KBM-7 (cell line): ENCODE data around the gene CLIC2.

Experiments used
- DNase-seq: peaks from one replicate; pipeline ENCODE4 v3.0.0-alpha.2; 2015
- in situ Hi-C: fragments of 300-500 bp; cut with MboI; formaldehyde crosslinking; loops from 2 replicates; pipeline ENCODE4 v1.14.3; 2020; ENCODE audit warnings: low sequenced_read_pairs, low pct_unique_long_range_greater_than_20kb, mixed read lengths

CLIC2 gene

GRCh38 chrX:155266439-155266838 lies 68.0 kb downstream of the CLIC2 start:
- in situ Hi-C loops = no loop called here
- DNase-seq = no peak

- in situ Hi-C loops = no loop called here
- DNase-seq = peak; percentile 70
Observed at GRCh38 chrX:155263854-155264628, 70.4 kb downstream of the CLIC2 start, which contains the start of gene RAB39B. RAB39B (minus strand) TSS chrX:155264491; CDS start chrX:155264288, 203 bp downstream.

- in situ Hi-C loops = no loop called here
- DNase-seq = peak; percentile 39
Observed at GRCh38 chrX:155262970-155263754, 71.3 kb downstream of the CLIC2 start.

DNA sequence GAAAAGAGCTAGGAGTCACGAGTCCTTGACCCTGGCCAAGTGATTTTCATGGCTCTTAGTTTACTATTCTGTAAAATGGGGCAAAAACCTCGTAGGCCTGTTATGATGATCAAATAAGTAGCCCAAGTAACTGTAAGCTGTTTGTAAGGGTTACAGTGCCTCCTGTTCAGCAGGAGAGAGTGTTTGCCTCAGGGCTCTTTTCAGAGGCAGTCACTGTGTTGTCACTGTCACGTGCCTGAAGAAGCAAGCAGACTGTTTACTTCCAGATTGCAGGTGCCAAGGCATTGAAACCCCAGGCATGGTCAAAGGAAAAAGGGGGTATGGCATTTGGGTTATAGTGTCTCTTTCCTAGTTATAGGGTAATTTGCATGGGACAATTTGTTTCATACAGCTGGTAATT lies 74.7 kb downstream of the CLIC2 start:
- no peak for DNase-seq
- in situ Hi-C loops = no loop called here

GRCh38 chrX:155251391-155251790 lies 83.0 kb downstream of the CLIC2 start:
- no peak for DNase-seq
- in situ Hi-C loops = no loop called here

DNA sequence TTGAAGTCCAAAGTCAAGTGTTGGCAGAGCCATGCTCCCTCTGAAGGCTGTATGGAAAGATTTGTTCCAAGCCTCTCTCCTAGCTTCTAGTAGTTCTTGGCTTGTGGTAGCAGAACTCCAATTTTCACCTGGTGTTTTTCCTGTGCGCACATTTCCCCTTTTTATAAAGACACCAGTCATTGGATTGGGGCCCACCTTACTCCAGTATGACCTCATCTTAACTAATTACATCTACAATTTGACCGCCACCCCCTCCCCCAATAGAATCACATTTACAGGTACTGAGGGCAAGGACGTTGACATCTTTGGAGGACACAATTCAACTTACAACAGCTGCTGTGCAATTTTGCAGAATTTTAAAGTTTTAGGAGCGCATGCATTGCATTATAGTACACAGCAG lies 86.9 kb downstream of the CLIC2 start:
- DNase-seq = no peak
- in situ Hi-C loops = no loop called here

GRCh38 chrX:155246748-155247147 lies 87.7 kb downstream of the CLIC2 start:
- no peak for DNase-seq
- in situ Hi-C loops = no loop called here

DNA sequence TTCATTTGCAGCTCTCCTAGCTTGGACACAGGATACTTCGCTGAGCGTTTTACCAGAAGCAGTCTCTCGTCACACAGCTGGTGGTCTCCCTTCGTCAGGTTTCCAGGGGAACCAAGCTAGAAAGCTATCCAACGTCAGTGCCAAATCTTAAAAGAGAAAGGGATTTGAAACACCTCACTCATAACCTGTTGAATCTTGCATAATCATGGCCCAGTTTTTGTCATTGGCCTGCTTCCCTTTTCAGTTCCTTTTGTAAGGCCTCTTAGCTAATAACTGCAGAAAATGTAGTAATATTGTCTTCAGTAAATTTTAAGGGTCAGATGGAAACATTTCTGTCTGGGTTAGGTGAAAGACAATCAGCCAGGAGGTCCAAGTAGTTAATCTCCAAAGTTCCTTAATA lies 92.1 kb downstream of the CLIC2 start:
- no peak for DNase-seq
- in situ Hi-C loops = no loop called here

DNA sequence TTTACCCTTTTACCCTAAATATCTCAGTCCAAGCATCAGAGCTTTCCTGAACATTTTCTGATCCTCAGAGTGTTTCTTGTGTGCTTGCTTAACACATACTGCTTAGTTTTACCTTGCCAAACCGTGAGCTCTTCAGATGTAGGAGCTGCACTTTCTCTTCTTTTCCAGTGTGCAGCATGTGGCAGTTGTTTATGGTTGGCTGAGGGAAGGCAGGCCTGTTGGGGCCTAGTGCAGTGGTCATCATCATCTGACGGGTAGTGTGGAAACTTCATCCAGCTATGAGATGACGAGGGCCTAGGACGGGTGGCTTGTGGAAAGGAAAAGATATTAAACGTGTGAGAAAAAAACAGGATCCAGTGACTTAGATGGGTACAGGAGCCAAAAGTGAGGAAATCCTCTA lies 96.7 kb downstream of the CLIC2 start:
- no peak for DNase-seq

DNA sequence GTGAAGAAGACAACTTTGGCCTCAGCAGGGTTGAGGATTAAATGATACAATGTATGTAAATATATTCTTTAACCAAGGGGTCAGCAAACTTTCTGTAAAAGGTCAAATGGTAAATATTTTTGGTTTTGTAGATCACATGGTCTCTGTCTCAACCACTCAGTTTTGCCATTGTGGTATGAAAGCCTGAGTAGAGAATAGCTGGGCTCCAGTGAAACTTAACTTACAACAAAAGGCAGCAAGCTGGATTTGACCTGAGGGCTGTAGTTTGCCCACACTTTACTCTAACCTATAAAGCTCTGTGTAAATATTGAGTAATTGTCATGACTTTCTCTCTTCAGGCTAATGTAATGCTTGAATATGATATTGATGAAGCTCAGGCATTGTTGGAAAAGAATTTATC lies 98.5 kb downstream of the CLIC2 start:
- in situ Hi-C loops = no loop called here
- no peak for DNase-seq

More for the DNA sequence above, 96.7 kb downstream of the CLIC2 start:
- in situ Hi-C loops = no loop called here

DNA sequence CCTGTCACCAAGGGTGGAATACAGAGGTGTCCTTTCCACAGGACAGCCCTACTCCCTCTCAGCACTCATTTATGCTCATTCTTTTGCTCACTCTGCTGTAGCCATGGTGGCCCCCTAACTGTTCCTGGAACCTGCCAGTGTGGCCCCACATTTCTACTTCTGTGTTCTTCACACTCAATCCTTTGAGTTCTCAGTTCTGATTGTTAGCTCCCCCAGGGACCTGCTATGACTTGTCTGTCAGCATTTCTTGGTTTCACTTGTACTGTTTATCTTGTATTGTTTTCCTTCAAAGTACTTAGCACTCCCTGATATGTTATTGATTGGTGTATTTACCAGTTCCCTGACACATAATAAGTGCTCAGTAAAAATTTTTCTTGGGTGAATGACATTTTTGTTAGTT lies 103.3 kb downstream of the CLIC2 start:
- DNase-seq = no peak
- in situ Hi-C loops = no loop called here
